Liver (tissue), 9 donors: Measurements from ENCODE around the gene COL27A1. TPM values are rescaled to one million over a fixed set of nuclear protein-coding genes. Genes with fewer than 3 reads are reported as not detected.

Source experiments
- DNase-seq: peaks from one replicate; pipeline ENCODE4 v3.0.0-alpha.2; 2017; ENCODE audit warnings: low spot score
- H3K27ac ChIP-seq, 2 donors: one replicate each; pipeline ENCODE4 v1.7.0; 2013; ENCODE audit warnings: inconsistent platforms in 2 of 2, low read length in 2 of 2, control low read depth in 1 of 2, low read depth in 1 of 2, mild to moderate bottlenecking in 1 of 2
- H3K27me3 ChIP-seq, 4 donors: one replicate each; pipeline versions ENCODE4 v1.6.1 to v1.7.0; 2013; ENCODE audit warnings: low read length in 3 of 4, inconsistent platforms in 1 of 4, mild to moderate bottlenecking in 1 of 4, moderate library complexity in 1 of 4; ENCODE audit not compliant: control insufficient read depth in 4 of 4, insufficient read depth in 4 of 4
- H3K36me3 ChIP-seq, 4 donors: one replicate each; pipeline versions ENCODE4 v1.6.1 to v1.7.0; 2013; ENCODE audit warnings: low read length in 3 of 4, mild to moderate bottlenecking in 3 of 4, low read depth in 1 of 4, moderate library complexity in 1 of 4; ENCODE audit not compliant: control insufficient read depth in 4 of 4, insufficient read depth in 3 of 4
- H3K4me1 ChIP-seq, 4 donors: one replicate each; pipeline versions ENCODE4 v1.6.1 to v1.7.0; 2013; ENCODE audit warnings: low read length in 3 of 4, mild to moderate bottlenecking in 3 of 4, moderate library complexity in 1 of 4; ENCODE audit not compliant: control insufficient read depth in 4 of 4, insufficient read depth in 4 of 4
- H3K4me3 ChIP-seq, 3 donors: one replicate each; pipeline versions ENCODE4 v1.6.1 to v1.7.0; 2013; ENCODE audit warnings: low read length in 3 of 3, control low read depth in 1 of 3, low read depth in 1 of 3, mild to moderate bottlenecking in 1 of 3
- H3K9ac ChIP-seq, 2 donors: one replicate each; pipeline ENCODE4 v1.7.0; 2013; ENCODE audit warnings: low read length in 2 of 2, mild to moderate bottlenecking in 2 of 2, moderate library complexity in 2 of 2, control low read depth in 1 of 2, low read depth in 1 of 2
- H3K9me3 ChIP-seq, 4 donors: one replicate each; pipeline versions ENCODE4 v1.6.1 to v1.7.0; 2013; ENCODE audit warnings: low read length in 3 of 4; ENCODE audit not compliant: control insufficient read depth in 4 of 4
- ATF3 ChIP-seq: IDR thresholded peaks from 2 replicates; pipeline ENCODE4 v1.6.1; 2016; ENCODE audit warnings: antibody characterized with exemption
- CTCF ChIP-seq: fragments of 150-350 bp; IDR thresholded peaks from 2 replicates; pipeline ENCODE4 v1.5.1; 2017; ENCODE audit warnings: improper control_type of control experiment, low read depth, low read length; ENCODE audit not compliant: missing input control
- EGR1 ChIP-seq, 2 donors: IDR thresholded peaks; 2 replicates each; pipeline ENCODE4 v1.6.1; 2016 to 2018; ENCODE audit warnings: antibody characterized with exemption in 2 of 2, low read depth in 2 of 2
- FOXA1 ChIP-seq: IDR thresholded peaks from 2 replicates; pipeline ENCODE4 v1.6.1; 2016; ENCODE audit warnings: antibody characterized with exemption
- FOXA2 ChIP-seq: IDR thresholded peaks from 2 replicates; pipeline ENCODE4 v1.6.1; 2016; ENCODE audit warnings: antibody characterized with exemption
- HNF4A ChIP-seq, 2 donors: conservative IDR thresholded peaks; 2 replicates each; pipeline ENCODE4 v1.6.1; 2016; ENCODE audit warnings: antibody characterized with exemption in 2 of 2, mild to moderate bottlenecking in 2 of 2
- HNF4G ChIP-seq: IDR thresholded peaks from 2 replicates; pipeline ENCODE4 v1.6.1; 2016; ENCODE audit warnings: antibody characterized with exemption
- JUND ChIP-seq, 2 donors: IDR thresholded peaks; 2 replicates each; pipeline ENCODE4 v1.6.1; 2016; ENCODE audit warnings: antibody characterized with exemption in 2 of 2
- MAX ChIP-seq: IDR thresholded peaks from 2 replicates; pipeline ENCODE4 v1.6.1; 2016; ENCODE audit warnings: antibody characterized with exemption
- NR2F2 ChIP-seq: IDR thresholded peaks from 2 replicates; pipeline ENCODE4 v1.6.1; 2016; ENCODE audit warnings: antibody characterized with exemption
- REST ChIP-seq: IDR thresholded peaks from 2 replicates; pipeline ENCODE4 v1.6.1; 2016; ENCODE audit warnings: antibody characterized with exemption, mild to moderate bottlenecking
- SP1 ChIP-seq: IDR thresholded peaks from 2 replicates; pipeline ENCODE4 v1.6.1; 2018; ENCODE audit warnings: antibody characterized with exemption, mild to moderate bottlenecking
- TAF1 ChIP-seq: conservative IDR thresholded peaks from 2 replicates; pipeline ENCODE4 v1.6.1; 2016; ENCODE audit warnings: antibody characterized with exemption, mild to moderate bottlenecking
- ZBTB33 ChIP-seq: IDR thresholded peaks from 2 replicates; pipeline ENCODE4 v1.6.1; 2016; ENCODE audit warnings: antibody characterized with exemption
- WGBS: extraction: QIAGEN DNeasy Blood & Tissue Kit; methylation state at CpG from one replicate; pipeline ENCODE4 v1.1.7; 2013; 5-methylcytosine and 5-hydroxymethylcytosine counted together
- polyA plus RNA-seq, 2 donors: library from polyadenylated mRNA; stranded (reverse) in 1 of 2; unstranded in 1 of 2; fragments of 200-250 nt in 1 of 2; fragments of >200 nt in 1 of 2; fragmentation: Nextera tagmentation in 1 of 2; extraction: Ambion mirVana in 1 of 2; gene quantifications; one replicate each; pipeline versions ENCODE4 v1.2.1 to v1.2.3, GENCODE V29; 2013 to 2015
- total RNA-seq, 2 donors: library from RNA; depleted of rRNA; stranded (reverse); fragments of >200 nt; gene quantifications; one replicate each; pipeline ENCODE4 v1.2.3, GENCODE V29; 2014
- donor health status: healthy.
- donor health status: healthy.
- donor health status: healthy.
- donor health status: healthy.
- donor health status: healthy.

Gene COL27A1
- total and polyA plus RNA-seq, 4 donors, result 7.0 to 20.4 (median 12.0) TPM

GRCh38 chr9:114164191-114164794 lies 9.0 kb downstream of the COL27A1 start:
- Histone ChIP-seq H3K4me3 (no peak overlapping the region), H3K4me1 (peaks cover 14 to 38% (median 34%) of the 10 kb centered on the region in 4 donors), H3K27me3 (no peaks in the 10 kb centered on the region), H3K36me3 (peaks cover 0 to 17% (median 5%) of the 10 kb centered on the region in 4 donors), H3K9me3 (no peaks in the 10 kb centered on the region), H3K27ac (peak overlapping the region; percentile 85 to 96), H3K9ac (peak overlapping the region; percentile 39 to 69)
- WGBS, result 82% methylated on average over 1 of the region's 1 CpG
- TF ChIP-seq MAX (no peak), HNF4G (peak; percentile 47), EGR1 (IDR thresholded peaks at IDR 0.05; ENCODE audit: low read depth in 2 of 2) (no peak), SP1 (peak; percentile 43), FOXA1 (no peak), NR2F2 (no peak), REST (no peak), ATF3 (peak; percentile 65), TAF1 (no peak), HNF4A (conservative IDR thresholded peaks at IDR 0.05) (peak; percentile 66 to 82), ZBTB33 (no peak), FOXA2 (no peak), JUND (IDR thresholded peaks at IDR 0.05) (peak in 1 of 2 donors; percentile 95)
- DNase-seq, result no peak

- peaks cover 12 to 41% (median 37%) of the 10 kb centered on the region in 4 donors for H3K4me1 ChIP-seq
- TF ChIP-seq CTCF (no peak), ATF3 (no peak), FOXA1 (no peak), JUND (IDR thresholded peaks at IDR 0.05) (no peak), EGR1 (IDR thresholded peaks at IDR 0.05; ENCODE audit: low read depth in 2 of 2) (no peak), SP1 (no peak)
- 85% methylated on average over 1 of the region's 1 CpG for WGBS
Measured at GRCh38 chr9:114165407-114166102, 10.2 kb downstream of the COL27A1 start.

More at GRCh38 chr9:114165407-114166102, 10.2 kb downstream of the COL27A1 start:
- no peak overlapping the region for H3K27ac ChIP-seq
- H3K4me3 ChIP-seq, result no peak overlapping the region
- H3K27me3 ChIP-seq, result no peaks in the 10 kb centered on the region
- no peak overlapping the region for H3K9ac ChIP-seq
- DNase-seq, result no peak
- no peaks in the 10 kb centered on the region for H3K9me3 ChIP-seq
- peaks cover 0 to 17% (median 5%) of the 10 kb centered on the region in 4 donors for H3K36me3 ChIP-seq
